Activated CD4-positive, alpha-beta T cell treated with anti-CD3 and anti-CD28 coated beads for 1 hour (primary cell): Measurements from ENCODE around the gene PLXNA1.

Source experiments
- DNase-seq: peaks from one replicate; pipeline ENCODE4 v3.0.0-alpha.2; 2020

The PLXNA1 gene

GRCh38 chr3:126988451-126989021, 5.6 kb downstream of the PLXNA1 start:
- DNase-seq, result no peak

- DNase-seq, result no peak
Observed at GRCh38 chr3:126989316-126990023, 6.6 kb downstream of the PLXNA1 start.

- no peak for DNase-seq
Observed at GRCh38 chr3:126990024-126990700, 7.2 kb downstream of the PLXNA1 start.

GRCh38 chr3:126990890-126991289, 8.0 kb downstream of the PLXNA1 start:
- no peak for DNase-seq

GRCh38 chr3:126991366-126992200, 8.7 kb downstream of the PLXNA1 start:
- DNase-seq, result no peak

DNA sequence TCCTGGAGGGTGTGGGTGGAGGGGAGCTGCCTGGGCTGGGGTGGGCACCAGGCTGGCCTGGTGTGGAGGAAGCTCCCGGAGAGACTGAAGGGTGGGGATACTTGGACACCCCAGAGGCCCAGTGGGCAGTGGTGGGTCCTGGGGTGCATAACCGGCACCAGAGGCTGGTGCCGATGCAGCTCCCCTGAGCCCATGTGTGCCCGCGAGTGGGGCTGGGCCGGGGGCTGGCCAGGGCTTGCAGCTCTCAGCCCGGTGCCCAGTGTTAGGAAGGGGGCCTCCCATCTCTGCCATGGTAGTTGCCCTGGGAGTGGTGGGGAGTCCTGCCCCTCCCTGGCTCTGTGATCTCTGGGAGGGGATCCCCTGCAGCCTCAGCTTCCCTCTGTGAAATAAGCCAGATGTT, 9.3 kb downstream of the PLXNA1 start:
- DNase-seq, result no peak

DNA sequence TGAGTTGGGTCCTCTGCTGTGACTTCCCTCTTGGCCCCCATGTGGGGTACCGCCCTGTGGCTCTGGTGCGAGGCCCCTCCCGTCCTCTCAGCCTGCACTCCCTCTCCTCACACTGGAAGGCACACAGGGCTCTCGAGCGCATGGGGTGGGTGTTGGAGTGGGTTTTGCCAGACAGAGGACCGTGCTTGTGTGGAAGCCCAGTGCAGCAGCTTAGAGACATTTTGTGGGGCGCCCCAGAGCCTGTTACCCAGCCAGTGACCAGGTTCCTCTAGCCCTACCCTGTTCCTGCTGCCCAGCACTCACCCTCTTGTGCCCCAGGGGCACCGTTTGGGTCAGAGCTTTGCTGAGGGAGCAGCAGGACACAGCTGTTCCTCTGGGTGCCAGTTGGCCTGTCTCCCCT, 9.9 kb downstream of the PLXNA1 start:
- no peak for DNase-seq

DNA sequence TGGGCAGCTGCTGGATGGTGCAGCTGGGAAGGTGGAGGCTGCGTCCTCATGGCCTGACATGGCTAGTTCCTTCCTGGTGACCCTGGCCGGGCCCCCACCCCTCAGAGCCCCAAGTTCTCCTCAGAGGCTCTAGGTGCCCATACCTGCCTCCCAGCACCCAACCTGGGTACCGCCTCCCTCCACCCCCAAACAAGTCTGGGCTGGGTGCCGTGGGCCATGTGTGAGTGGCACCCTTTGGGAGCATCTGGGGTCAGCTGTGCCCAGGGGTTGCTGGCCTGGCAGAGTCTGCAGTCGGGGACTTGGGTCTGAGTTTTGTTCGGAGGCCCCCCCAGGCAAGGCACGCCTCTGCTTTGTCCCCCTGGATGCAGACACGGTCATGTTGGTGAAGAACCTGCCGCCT, 10.5 kb downstream of the PLXNA1 start:
- DNase-seq, result no peak

- DNase-seq, result no peak
Observed at GRCh38 chr3:126994661-126995245, 11.8 kb downstream of the PLXNA1 start.

DNA sequence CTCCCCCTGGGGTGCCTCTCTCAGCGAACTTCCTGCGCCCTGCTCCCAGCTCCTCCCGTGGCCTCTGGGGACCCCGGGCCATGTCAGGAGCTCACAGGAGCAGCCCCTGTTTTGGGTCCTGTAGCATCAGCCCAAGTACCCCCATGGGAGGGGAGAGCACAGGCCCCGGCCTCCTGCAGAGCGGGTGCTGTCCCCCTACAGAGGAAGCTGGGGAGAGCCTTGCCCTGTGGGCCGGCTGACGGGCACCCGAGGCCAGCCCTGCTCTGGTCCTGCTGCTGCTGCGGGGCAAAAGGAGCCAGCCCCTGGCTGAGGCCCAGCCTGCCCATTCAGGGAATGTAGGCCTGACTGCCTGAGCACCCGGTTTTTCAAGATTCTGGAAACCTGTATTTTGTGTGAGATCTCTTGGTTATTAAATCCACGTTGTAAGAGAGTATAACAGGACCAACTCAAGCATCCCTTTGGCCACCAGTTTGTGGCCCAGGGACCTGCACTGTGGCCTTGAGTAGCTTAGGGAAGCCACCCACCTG, 12.4 kb downstream of the PLXNA1 start:
- no peak for DNase-seq

DNA sequence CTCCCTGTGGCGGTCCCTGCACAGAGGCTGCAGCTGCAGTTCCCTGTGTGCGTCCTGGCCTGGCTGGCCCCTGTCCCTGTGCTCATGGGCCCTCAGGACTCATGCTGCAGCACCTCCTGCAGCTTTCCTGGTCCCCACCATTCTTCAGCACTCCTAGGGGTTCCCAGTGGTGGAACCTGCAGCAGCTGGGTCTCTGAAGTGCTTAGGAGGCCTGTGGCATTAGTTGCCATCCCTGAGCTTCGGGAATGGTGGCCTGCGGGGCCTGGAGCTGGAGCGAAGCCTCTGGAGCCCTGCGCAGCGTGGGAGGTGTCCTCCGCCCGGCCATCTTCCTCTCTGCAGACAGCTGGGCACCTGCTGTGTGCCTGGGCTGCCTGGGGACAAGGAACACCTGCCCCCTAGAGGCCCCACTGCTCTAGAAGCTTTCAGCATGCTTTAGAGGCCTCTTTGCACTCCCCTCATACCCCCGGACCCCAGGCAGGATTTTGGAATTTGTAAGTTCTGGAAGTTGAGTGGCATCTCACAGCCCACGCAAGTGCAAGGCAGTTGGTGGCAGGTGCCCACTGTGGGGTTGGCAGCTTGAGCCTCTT, 13.1 kb downstream of the PLXNA1 start:
- no peak for DNase-seq

DNA sequence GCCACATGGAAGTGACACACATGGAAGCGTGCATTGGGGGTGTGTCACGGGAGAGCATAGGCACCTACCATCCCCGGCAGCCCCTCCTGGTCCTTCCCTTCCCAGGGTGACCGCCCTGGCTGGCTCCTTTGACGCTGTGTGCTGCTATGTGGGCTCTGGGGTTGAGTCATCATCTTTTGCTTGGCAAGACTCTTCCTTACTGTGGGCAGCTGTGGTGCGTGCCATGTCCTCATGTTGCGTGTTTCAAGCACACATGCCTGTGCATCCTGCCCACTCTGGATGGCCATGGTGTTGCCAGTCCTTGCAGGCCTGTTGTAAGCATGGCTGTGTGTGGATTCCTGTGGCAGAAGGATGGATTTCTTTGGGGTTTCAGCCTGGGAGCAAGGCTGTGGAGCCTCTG, 14.0 kb downstream of the PLXNA1 start:
- no peak for DNase-seq

DNA sequence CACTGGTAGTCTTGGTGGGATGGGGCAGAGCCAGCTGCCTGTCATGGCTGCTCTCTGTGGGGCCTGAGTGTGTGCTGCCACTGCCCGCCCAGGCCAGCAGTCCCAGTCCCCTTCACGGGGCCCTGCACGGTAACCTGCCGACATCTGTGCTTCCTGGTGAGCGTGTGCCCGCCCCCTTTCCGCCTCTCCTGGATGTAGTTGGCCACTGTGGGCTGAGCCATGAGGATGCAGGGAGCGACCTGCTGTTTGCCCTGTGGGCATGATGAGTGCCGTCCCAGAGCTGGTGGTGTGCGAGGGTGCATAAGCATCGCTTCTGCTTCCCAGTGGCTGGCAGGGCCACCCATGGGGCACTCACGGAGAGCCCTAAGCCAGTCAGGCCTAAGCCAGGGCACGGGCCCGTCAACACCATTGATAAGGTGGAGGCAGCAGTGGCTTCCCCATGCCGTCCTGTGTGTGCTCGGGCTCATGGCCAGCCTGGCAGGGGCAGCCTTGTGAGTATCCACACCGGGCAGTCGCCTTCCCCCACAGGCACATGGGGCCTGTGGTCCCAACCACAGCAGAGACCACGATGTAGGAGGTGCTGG, 14.6 kb downstream of the PLXNA1 start:
- DNase-seq, result no peak

- no peak for DNase-seq
Observed at GRCh38 chr3:126998320-126998719, 15.4 kb downstream of the PLXNA1 start.

GRCh38 chr3:126998728-126999127, 15.8 kb downstream of the PLXNA1 start:
- DNase-seq, result no peak

- no peak for DNase-seq
Observed at GRCh38 chr3:126999383-126999782, 16.5 kb downstream of the PLXNA1 start.

- no peak for DNase-seq
Observed at GRCh38 chr3:127000119-127000518, 17.2 kb downstream of the PLXNA1 start.

DNA sequence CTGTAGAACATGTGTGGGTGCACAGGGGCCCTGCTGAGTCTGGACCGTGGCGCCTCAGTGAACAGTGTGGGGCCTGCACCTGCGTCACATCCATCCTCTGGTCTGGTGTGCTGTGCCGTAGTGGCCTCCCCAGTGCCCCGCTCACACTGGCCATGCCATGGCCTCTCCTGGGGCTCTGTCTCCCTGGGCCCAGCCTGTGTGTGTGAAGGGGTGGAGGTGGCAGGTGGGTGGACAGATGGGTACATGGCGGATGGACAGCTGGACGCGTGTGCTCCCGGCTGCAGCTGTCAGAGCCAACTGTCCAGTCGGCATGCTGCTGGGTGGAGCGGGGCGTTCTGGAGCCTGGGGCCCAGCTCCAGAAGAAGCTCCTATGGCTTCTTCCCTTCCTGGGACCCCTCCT, 17.8 kb downstream of the PLXNA1 start:
- DNase-seq, result no peak

GRCh38 chr3:127001486-127002194, 18.7 kb downstream of the PLXNA1 start:
- DNase-seq, result no peak

DNA sequence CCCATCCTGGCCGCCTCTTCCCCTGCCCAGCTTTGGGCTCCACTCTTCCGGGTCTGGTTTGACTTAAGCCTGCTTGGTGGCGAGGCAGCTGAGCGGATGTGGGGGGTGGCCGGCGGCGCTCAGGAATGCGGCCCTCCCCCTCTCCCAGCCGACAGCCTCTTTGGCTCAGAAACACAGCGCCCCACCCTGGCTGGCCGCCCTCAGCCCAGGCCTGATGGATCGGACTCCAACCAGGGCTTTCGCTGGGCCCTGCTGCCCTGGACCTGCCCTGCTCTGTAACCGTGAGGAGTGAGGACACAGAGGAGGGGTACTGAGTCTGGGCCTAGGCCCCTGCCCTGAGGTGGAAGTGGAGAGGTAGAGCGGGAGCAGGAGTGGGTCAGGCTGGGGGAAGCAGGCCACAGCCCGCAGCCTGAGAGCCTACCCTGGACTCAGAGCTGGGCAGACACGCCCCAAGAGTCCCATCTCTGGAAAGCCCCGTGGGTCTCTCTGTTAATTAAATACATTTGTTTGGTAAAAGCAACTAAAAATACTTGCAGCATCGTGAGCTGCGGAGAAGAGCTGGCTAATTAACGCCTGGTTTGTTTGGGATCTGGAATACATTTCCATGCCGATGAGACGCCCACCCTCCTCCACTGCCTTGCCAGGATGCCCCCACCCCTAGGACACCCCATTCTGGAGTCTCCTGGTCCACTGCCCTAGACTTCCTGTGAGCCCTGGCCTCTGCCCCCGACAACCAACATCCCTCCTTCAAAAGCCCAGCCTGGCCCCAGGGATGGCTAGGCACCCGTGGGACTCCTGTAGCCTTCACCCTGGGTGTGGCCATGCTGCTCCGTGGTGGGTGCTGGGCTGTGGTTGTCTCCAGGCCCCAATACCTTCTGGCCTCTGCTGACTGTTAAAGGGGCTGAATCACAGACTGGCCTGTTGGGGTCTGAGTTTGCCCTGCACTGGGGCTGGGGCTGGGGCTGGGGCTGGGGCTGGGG, 19.6 kb downstream of the PLXNA1 start:
- DNase-seq, result no peak
